Lung (tissue), 16 donors: ENCODE measurements around the gene STX19. TPM values are rescaled to one million over a fixed set of nuclear protein-coding genes. Genes with fewer than 3 reads are reported as not detected.
A peak's percentile ranks its signal among the peaks of the same experiment; 100 is the strongest.

Experiments used
- ATAC-seq: fragments of 200-7000 bp; cut with Tn5 transposase; one replicate; pipeline ENCODE4 v1.9.1; 2020; ENCODE audit warnings: moderate number of reproducible peaks; ENCODE audit not compliant: insufficient read depth, low FRiP score
- DNase-seq, 3 donors: peaks; one replicate each; pipeline ENCODE4 v3.0.0-alpha.2; 2013 to 2017
- H3K27ac ChIP-seq, 2 donors: one replicate each; pipeline ENCODE4 v1.5.1; 2013; ENCODE audit warnings: mild to moderate bottlenecking in 2 of 2, moderate library complexity in 2 of 2, control low read depth in 1 of 2, inconsistent platforms in 1 of 2, low read depth in 1 of 2, low read length in 1 of 2
- H3K27me3 ChIP-seq, 3 donors: one replicate each; pipeline ENCODE4 v1.5.1; 2013; ENCODE audit warnings: low read length in 2 of 3; ENCODE audit not compliant: control insufficient read depth in 3 of 3, insufficient read depth in 3 of 3
- H3K36me3 ChIP-seq, 4 donors: one replicate each; pipeline ENCODE4 v1.5.1; 2013; ENCODE audit warnings: low read length in 4 of 4, mild to moderate bottlenecking in 1 of 4, moderate library complexity in 1 of 4; ENCODE audit not compliant: control insufficient read depth in 4 of 4, insufficient read depth in 4 of 4
- H3K4me1 ChIP-seq, 5 donors: one replicate each; pipeline ENCODE4 v1.5.1; 2013; ENCODE audit warnings: low read length in 5 of 5, mild to moderate bottlenecking in 2 of 5, moderate library complexity in 1 of 5; ENCODE audit not compliant: control insufficient read depth in 5 of 5, insufficient read depth in 5 of 5
- H3K4me3 ChIP-seq: one replicate; pipeline ENCODE4 v1.5.1; 2013; ENCODE audit warnings: mild to moderate bottlenecking, control low read depth, moderate library complexity
- H3K9ac ChIP-seq, 2 donors: one replicate each; pipeline ENCODE4 v1.5.1; 2013; ENCODE audit warnings: low read length in 2 of 2, control low read depth in 1 of 2; ENCODE audit not compliant: insufficient read depth in 1 of 2
- H3K9me3 ChIP-seq, 4 donors: one replicate each; pipeline ENCODE4 v1.5.1; 2013; ENCODE audit warnings: low read length in 3 of 4, mild to moderate bottlenecking in 1 of 4, moderate library complexity in 1 of 4; ENCODE audit not compliant: control insufficient read depth in 4 of 4, insufficient read depth in 3 of 4
- CTCF ChIP-seq: IDR thresholded peaks from 2 replicates; pipeline ENCODE4 v1.5.1; 2012; ENCODE audit warnings: mild to moderate bottlenecking; ENCODE audit errors: control extremely low read depth, extremely low read depth
- WGBS, 2 donors: extraction: QIAGEN DNeasy Blood & Tissue Kit; methylation state at CpG; one replicate each; pipeline ENCODE4 v1.1.7; 2013; 5-methylcytosine and 5-hydroxymethylcytosine counted together
- long read RNA-seq, 5 donors: transcript quantifications; one replicate each; lab custom pipeline, GENCODE V29; 2026
- polyA plus RNA-seq, 2 donors: library from polyadenylated mRNA; stranded (reverse); fragments of 200-250 nt; gene quantifications; one replicate each; pipeline ENCODE4 v1.2.1, GENCODE V29; 2013
- total RNA-seq, 2 donors: library from RNA; depleted of rRNA in 1 of 2; stranded (reverse); fragments of >200 nt in 1 of 2; gene quantifications; one replicate each; pipeline ENCODE4 v1.2.1, GENCODE V29; 2014 to 2021
- donor health status: control.
- donor health status: control.
- donor health status: Bipolar disorder and iron deficiency.
- donor health status: healthy.
- donor health status: DM: yes; HTN: yes; CAD: no.

The STX19 gene
- total RNA-seq (1 to 10 TPM; 1.6 to 8.0 TPM), polyA plus RNA-seq (10 to 100 TPM in 1 of 2 donors, 1 to 10 TPM in 1; 2.1 to 11.3 TPM)
- long read RNA-seq, donor 1 = 0 reads
- long read RNA-seq, donor 2 = 0 reads
- long read RNA-seq, donor 3 = 0 reads
- long read RNA-seq, donor 4 = 0 reads
- long read RNA-seq, donor 5, partial matches to known transcripts = 0 of 1 reads
- long read RNA-seq, donor 5, other reads (novel, unspliced or antisense) = 0 of 1 reads

- no peak for TF ChIP-seq CTCF
- ATAC-seq (no peak), DNase-seq (peak in 2 of 3 donors; percentile 68 to 86)
- WGBS, 2 donors = 56 to 78% methylated on average over 8 of the region's 8 CpGs
- Histone ChIP-seq H3K9me3 (no peaks in the 10 kb centered on the region), H3K9ac (peak within 1 kb of the TSS in 1 of 2 donors; percentile 35), H3K27ac (no peak within 1 kb of the TSS), H3K27me3 (no peaks in the 10 kb centered on the region), H3K4me3 (no peak within 1 kb of the TSS), H3K4me1 (no peaks in the 10 kb centered on the region), H3K36me3 (no peaks in the 10 kb centered on the region)
Observed at GRCh38 chr3:94028093-94028837, at the start of gene STX19. Gene STX19, minus strand, starts transcription at chr3:94028597. Its CDS starts 13,328 bp downstream, at chr3:94015269.

- H3K27me3 ChIP-seq = no peaks in the 10 kb centered on the region
- H3K9ac ChIP-seq = no peak overlapping the region
- H3K9me3 ChIP-seq = no peaks in the 10 kb centered on the region
- ATAC-seq (no peak), DNase-seq (no peak)
- no peak overlapping the region for H3K27ac ChIP-seq
- WGBS, 2 donors = 92 to 97% methylated on average over 3 of the region's 3 CpGs
- no peak overlapping the region for H3K4me3 ChIP-seq
- peaks cover 0 to 6% (median 0%) of the 10 kb centered on the region in 5 donors for H3K4me1 ChIP-seq
- no peak for TF ChIP-seq CTCF
- peaks cover 6 to 16% (median 9%) of the 10 kb centered on the region in 4 donors for H3K36me3 ChIP-seq
Observed at GRCh38 chr3:94076055-94076454, 47.7 kb upstream of the STX19 start.

GRCh38 chr3:94071713-94072284 lies 43.4 kb upstream of the STX19 start:
- Histone ChIP-seq H3K27me3 (no peaks in the 10 kb centered on the region), H3K9me3 (no peaks in the 10 kb centered on the region), H3K4me3 (no peak overlapping the region), H3K36me3 (peaks cover 5 to 25% (median 17%) of the 10 kb centered on the region in 4 donors), H3K27ac (no peak overlapping the region), H3K4me1 (no peaks in the 10 kb centered on the region), H3K9ac (no peak overlapping the region)
- no peak for DNase-seq
- ATAC-seq = no peak
- WGBS, 2 donors = 92 to 96% methylated on average over 4 of the region's 4 CpGs
- no peak for TF ChIP-seq CTCF
